ENCODE results near the gene CFAP77. TPM values are rescaled to one million over a fixed set of nuclear protein-coding genes. Genes with fewer than 3 reads are reported as not detected.

The CFAP77 gene
- total and polyA plus RNA-seq, 2 of the 4 experiments (the other 2 are of a cell fraction) = not detected

- Histone ChIP-seq H2AK5ac (ENCODE audit: low read depth, low read length) (no peak overlapping the region), H3K4me2 (ENCODE audit: low read depth, low read length) (no peak overlapping the region), H2BK15ac (ENCODE audit: low read depth, low read length) (no peak overlapping the region), H4K8ac (ENCODE audit: low read depth in 2 of 2, low read length in 2 of 2) (no peak overlapping the region), H3K18ac (ENCODE audit: low read depth, low read length) (no peak overlapping the region), H3K27me3 (ENCODE audit: control insufficient read depth, insufficient read depth, low read length) (peaks cover 19% of the 10 kb centered on the region), H3K9ac (ENCODE audit: low read depth, low read length) (no peak overlapping the region), H2AK9ac (replicated peaks; ENCODE audit: low read depth, low read length, poor library complexity) (no peak overlapping the region), H3K36me3 (ENCODE audit: control insufficient read depth, insufficient read depth, low read length) (no peaks in the 10 kb centered on the region), H4K20me1 (ENCODE audit: insufficient read depth, low read length) (no peaks in the 10 kb centered on the region), H3K4ac (ENCODE audit: low read depth, low read length) (no peak overlapping the region), H2BK20ac (ENCODE audit: low read depth, low read length) (no peak overlapping the region), H2BK120ac (ENCODE audit: low read depth, low read length) (no peak overlapping the region), H3K23ac (ENCODE audit: low read depth, low read length) (no peak overlapping the region), H2AFZ (replicated peaks; ENCODE audit: low read length, poor library complexity) (no peak overlapping the region), H3K27ac (ENCODE audit: insufficient read depth, low read length) (no peak overlapping the region), H2BK5ac (ENCODE audit: low read depth, low read length, poor library complexity, severe bottlenecking) (no peak overlapping the region), H3K9me1 (ENCODE audit: insufficient read depth, low read length) (no peaks in the 10 kb centered on the region), H3K4me3 (ENCODE audit: insufficient read depth, low read depth, low read length) (no peak overlapping the region), H3K79me1 (ENCODE audit: low read depth in 1 of 2, low read length in 2 of 2) (no peaks in the 10 kb centered on the region), H3K4me1 (ENCODE audit: control insufficient read depth, insufficient read depth, low read length) (no peaks in the 10 kb centered on the region), H4K5ac (ENCODE audit: low read depth, low read length) (no peak overlapping the region), H3K14ac (replicated peaks; ENCODE audit: low read depth, low read length) (no peak overlapping the region), H4K91ac (ENCODE audit: insufficient read depth, low read depth, low read length) (no peak overlapping the region), H3K9me3 (ENCODE audit: control insufficient read depth, insufficient read depth, low read length) (no peaks in the 10 kb centered on the region), H3K56ac (ENCODE audit: extremely low read depth, insufficient read depth, low read length) (no peak overlapping the region)
- ChIA-PET POLR2A (ENCODE audit: unreplicated experiment) (no interaction called here), CTCF (no interaction called here)
- ATAC-seq (ENCODE audit: low read depth) (no peak), DNase-seq (no peak)
- 53% methylated on average over 3 of the region's 11 CpGs; no CpG with 5 or more reads in 1 of the 2 experiments for WGBS, 2 experiments (ENCODE audit: extremely low coverage in 2 of 2, insufficient read length in 1 of 2)
- intact Hi-C loops (cut with micrococcal nuclease) (no loop called here), in situ Hi-C loops (cut with MboI; ENCODE audit: low sequenced_read_pairs) (no loop called here), dilution Hi-C loops (cut with HindIII; ENCODE audit: low sequenced_read_pairs, unreplicated experiment) (no loop called here)
- no TSS peak for BruUV-seq (replicated peaks)
- TF ChIP-seq RCOR1 (IDR thresholded peaks at IDR 0.05; ENCODE audit: insufficient replicate concordance, low read length) (no peak), SMC3 (IDR thresholded peaks at IDR 0.05; ENCODE audit: low read depth, low read length) (no peak), NFE2L2 (IDR thresholded peaks at IDR 0.05; ENCODE audit: low read depth, low read length) (no peak), MAZ (IDR thresholded peaks at IDR 0.05; ENCODE audit: borderline replicate concordance, low read depth, low read length) (no peak), MXI1 (IDR thresholded peaks at IDR 0.05; ENCODE audit: borderline replicate concordance, low read depth, low read length) (no peak), FOS (IDR thresholded peaks at IDR 0.05; ENCODE audit: low read depth, low read length) (no peak), ELK1 (IDR thresholded peaks at IDR 0.05; ENCODE audit: borderline replicate concordance, low read depth, low read length) (no peak), CEBPB (IDR thresholded peaks at IDR 0.05; ENCODE audit: low read depth, low read length) (no peak), RAD21 (IDR thresholded peaks at IDR 0.05; ENCODE audit: low read length) (no peak), MAFK (IDR thresholded peaks at IDR 0.05; ENCODE audit: low read depth, low read length) (no peak), RFX5 (IDR thresholded peaks at IDR 0.05; ENCODE audit: low read depth, low read length) (no peak), CHD1 (IDR thresholded peaks at IDR 0.05; ENCODE audit: low read depth, low read length) (no peak), BHLHE40 (IDR thresholded peaks at IDR 0.05; ENCODE audit: low read depth, low read length) (no peak), POLR2A (IDR thresholded peaks at IDR 0.05; ENCODE audit: low read depth, low read length) (no peak)
- TF ChIP-seq, protein P1, sequence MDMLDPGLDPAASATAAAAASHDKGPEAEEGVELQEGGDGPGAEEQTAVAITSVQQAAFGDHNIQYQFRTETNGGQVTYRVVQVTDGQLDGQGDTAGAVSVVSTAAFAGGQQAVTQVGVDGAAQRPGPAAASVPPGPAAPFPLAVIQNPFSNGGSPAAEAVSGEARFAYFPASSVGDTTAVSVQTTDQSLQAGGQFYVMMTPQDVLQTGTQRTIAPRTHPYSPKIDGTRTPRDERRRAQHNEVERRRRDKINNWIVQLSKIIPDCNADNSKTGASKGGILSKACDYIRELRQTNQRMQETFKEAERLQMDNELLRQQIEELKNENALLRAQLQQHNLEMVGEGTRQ (IDR thresholded peaks at IDR 0.05; ENCODE audit: low read depth, low read length) = no peak
- TF ChIP-seq, protein P2, sequence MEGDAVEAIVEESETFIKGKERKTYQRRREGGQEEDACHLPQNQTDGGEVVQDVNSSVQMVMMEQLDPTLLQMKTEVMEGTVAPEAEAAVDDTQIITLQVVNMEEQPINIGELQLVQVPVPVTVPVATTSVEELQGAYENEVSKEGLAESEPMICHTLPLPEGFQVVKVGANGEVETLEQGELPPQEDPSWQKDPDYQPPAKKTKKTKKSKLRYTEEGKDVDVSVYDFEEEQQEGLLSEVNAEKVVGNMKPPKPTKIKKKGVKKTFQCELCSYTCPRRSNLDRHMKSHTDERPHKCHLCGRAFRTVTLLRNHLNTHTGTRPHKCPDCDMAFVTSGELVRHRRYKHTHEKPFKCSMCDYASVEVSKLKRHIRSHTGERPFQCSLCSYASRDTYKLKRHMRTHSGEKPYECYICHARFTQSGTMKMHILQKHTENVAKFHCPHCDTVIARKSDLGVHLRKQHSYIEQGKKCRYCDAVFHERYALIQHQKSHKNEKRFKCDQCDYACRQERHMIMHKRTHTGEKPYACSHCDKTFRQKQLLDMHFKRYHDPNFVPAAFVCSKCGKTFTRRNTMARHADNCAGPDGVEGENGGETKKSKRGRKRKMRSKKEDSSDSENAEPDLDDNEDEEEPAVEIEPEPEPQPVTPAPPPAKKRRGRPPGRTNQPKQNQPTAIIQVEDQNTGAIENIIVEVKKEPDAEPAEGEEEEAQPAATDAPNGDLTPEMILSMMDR (conservative IDR thresholded peaks at IDR 0.05; ENCODE audit: low read depth, low read length) = no peak
Observed at GRCh38 chr9:132461971-132462370, 52.0 kb downstream of the CFAP77 start.
